T1000 (cell line): ENCODE data around the gene RIPOR1.

Experiments used
- DNase-seq: peaks from one replicate; lab custom pipeline; 2025; ENCODE audit warnings: mixed read lengths; lab: John Stamatoyannopoulos, UW

Gene RIPOR1

GRCh38 chr16:67555795-67556212, 27.2 kb downstream of the RIPOR1 start:
- DNase-seq: no peak

- DNase-seq: no peak
Measured at GRCh38 chr16:67558859-67559258, 30.2 kb downstream of the RIPOR1 start.

GRCh38 chr16:67560827-67561342, 32.3 kb downstream of the RIPOR1 start:
- DNase-seq: no peak

GRCh38 chr16:67561501-67561823, 32.8 kb downstream of the RIPOR1 start:
- DNase-seq: no peak

GRCh38 chr16:67561824-67562525, 33.3 kb downstream of the RIPOR1 start:
- DNase-seq: peak; percentile 90

- peak; percentile 81 for DNase-seq
Measured at GRCh38 chr16:67562526-67562917, 33.9 kb downstream of the RIPOR1 start, which contains the start of gene CTCF. CTCF (plus strand) TSS chr16:67562526; CDS start chr16:67610833, 48,307 bp downstream.

GRCh38 chr16:67562918-67563707, 34.5 kb downstream of the RIPOR1 start:
- peak; percentile 24 for DNase-seq

- DNase-seq: no peak
Measured at GRCh38 chr16:67563708-67564468, 35.3 kb downstream of the RIPOR1 start.

- no peak for DNase-seq
Measured at GRCh38 chr16:67565470-67566100, 37.0 kb downstream of the RIPOR1 start.

GRCh38 chr16:67571464-67571863, 42.8 kb downstream of the RIPOR1 start:
- no peak for DNase-seq

GRCh38 chr16:67571981-67572431, 43.4 kb downstream of the RIPOR1 start:
- DNase-seq: no peak

GRCh38 chr16:67579686-67580085, 51.1 kb downstream of the RIPOR1 start:
- DNase-seq: no peak

GRCh38 chr16:67580202-67580601, 51.6 kb downstream of the RIPOR1 start:
- DNase-seq: no peak

- DNase-seq: no peak
Measured at GRCh38 chr16:67593288-67593687, 64.7 kb downstream of the RIPOR1 start.

GRCh38 chr16:67593701-67594100, 65.1 kb downstream of the RIPOR1 start:
- DNase-seq: no peak

GRCh38 chr16:67594256-67594915, 65.8 kb downstream of the RIPOR1 start:
- DNase-seq: no peak

- no peak for DNase-seq
Measured at GRCh38 chr16:67594956-67595355, 66.3 kb downstream of the RIPOR1 start.
